ENCODE measurements around the gene SUSD5.
"Not testable (repeated sequence)": the region's sequence is repeated elsewhere in the genome, so short reads cannot be mapped to it uniquely, and the experiment has no call there.

Gene SUSD5

GRCh38 chr3:33187368-33187634 lies 31.3 kb downstream of the SUSD5 start:
- no peak for DNase-seq

- DNase-seq, result no peak
These were observed 31.9 kb downstream of the SUSD5 start for GRCh38 chr3:33186524-33187367.

- DNase-seq, result no peak
These were observed 33.7 kb downstream of the SUSD5 start for GRCh38 chr3:33184863-33185262.

DNA sequence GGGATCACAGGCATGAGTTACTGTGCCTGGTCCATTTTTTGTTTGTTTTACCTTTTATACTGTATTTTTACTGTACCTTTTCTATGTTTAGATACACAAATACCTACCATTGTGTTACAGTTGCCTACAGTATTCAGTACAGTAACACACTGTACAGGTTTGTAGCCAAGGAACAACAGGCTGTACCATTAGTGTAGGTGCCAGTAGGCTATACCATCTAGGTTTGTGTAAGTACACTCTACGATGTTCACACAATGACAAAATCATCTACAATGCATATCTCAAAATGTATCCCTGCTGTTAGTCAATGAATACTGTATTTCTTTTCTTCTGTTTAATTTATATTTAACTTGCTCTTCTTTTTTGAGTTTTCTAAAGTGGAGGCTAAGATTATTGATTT lies 37.0 kb downstream of the SUSD5 start:
- not testable (repeated sequence) for DNase-seq

DNA sequence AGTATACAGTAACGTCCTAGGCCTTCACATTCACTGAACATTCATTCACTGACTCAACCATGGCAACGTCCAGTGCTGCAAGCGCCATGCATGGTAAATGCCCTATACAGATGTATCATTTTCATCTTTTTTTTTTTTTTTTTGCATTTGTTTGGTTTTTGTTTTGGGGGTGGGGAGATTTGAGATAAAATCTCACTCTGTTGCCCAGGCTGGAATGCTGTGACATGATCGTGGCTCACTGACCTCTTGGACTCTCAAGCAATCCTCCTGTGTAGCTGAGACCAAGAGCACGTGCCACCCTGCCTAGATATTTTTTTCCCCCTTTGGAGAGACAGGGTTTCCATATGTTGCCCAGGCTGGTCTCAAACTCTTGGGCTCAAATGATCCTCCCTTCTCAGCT lies 37.4 kb downstream of the SUSD5 start:
- no peak for DNase-seq

DNA sequence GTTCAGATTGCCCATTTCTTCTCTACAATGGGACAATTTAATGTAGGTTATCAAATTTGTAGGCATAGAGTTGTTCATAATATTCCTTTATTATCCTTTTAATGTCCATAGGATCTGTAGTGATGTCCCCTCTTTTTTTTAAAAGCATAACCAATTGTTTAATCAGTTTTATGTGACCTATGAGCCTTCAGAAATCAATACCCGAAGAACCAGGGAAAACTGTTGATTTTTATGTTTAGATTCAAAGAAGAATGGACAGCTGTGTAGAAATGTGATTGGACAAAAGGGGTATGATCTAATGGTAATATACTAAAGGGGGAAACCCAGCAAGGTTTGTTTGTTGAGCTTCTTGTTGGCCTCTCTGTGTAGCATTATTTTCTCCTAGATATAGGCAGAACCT lies 39.5 kb downstream of the SUSD5 start:
- DNase-seq, result no peak

DNA sequence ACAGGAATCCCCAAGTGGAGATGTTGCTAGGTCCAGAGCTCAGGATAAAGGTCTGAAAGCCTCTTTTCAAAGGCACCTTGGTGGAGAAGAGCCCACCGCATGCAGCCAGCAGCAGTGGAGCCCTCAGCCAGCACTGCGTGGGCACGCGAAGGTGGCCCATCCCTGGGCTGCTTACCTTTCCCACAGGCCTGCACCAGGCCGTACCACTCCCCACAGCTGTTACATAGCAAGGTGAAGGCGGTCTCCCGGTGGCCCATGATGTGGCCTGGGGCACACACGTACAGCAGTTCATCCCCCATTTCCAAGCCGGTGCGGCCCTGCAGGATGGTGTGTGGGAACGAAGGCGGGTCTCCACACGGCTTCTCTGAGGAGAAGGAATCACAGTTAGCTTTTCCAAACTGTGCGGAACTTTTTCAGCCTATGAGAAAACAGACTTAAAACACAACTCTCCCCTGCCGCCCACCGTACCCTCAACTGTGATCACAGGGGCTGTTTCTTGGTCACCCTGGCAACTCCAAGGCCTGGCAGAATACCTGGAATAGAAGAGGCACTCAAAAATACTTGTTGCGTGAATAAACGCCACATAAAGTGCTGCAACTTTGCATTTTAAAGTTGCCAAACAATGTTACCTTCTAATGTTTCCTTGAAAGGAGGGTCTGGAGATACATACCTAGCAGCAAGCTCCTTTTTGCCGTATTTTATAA lies 43.7 kb downstream of the SUSD5 start:
- DNase-seq, result no peak

DNA sequence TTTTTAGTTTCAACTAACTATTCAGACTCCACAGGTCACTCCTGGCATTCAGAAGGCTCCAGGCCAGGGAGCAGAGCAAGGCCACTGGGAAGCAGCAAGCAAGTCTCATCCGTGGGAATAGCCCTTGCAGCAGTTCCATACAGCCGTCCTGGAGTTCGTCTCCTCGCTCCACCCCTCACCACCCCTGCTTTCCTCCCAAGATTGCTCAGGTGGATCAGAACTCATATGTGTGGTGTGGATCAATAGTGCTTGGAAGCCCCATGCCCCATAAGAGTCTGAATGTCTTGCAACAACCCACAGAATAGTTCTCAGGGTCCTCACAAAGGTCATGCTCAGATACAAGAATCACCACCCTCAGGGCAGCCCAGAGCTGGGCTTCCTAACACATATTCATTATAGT lies 44.5 kb downstream of the SUSD5 start:
- DNase-seq, result no peak

DNA sequence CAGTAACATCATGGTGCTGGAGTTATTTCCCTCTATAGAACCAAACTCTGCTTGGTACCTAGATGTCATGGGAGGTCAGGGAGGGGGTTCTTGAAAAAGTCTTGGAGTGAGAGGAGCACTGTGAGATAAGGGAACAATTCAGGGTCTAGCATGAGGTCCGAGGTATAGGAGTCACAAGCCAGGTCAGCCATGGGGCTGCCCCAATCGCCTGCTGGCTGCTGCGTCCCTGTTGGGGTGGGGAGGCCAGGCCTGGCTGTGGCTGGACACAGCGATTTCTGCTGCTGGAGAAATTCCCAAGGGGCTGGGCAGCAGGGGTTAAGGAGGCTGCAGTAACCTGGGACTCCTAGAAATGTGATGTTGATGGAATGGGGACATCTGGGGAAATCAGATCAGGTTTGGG lies 44.9 kb downstream of the SUSD5 start:
- DNase-seq, result no peak

DNA sequence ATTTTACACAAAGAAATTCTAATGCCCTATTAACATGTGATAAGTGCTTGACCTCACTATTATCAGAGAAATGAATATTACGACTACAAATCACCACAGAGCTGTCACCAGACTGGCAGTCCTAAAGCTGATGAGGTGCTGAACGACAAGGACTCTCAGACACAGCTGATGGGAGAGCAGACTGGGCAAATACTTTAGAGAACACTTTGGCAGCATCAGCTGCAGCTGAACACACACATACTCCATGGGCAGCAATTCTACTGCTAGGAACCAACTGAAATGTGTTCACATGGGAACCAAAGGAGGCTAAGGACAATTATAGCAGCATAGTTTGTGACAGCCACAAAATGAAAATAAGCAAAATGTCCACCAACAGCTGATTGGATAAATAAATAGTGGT lies 45.5 kb downstream of the SUSD5 start:
- peak; percentile 69 for DNase-seq

GRCh38 chr3:33171580-33171979 lies 47.0 kb downstream of the SUSD5 start:
- no peak for DNase-seq

GRCh38 chr3:33170531-33170930 lies 48.1 kb downstream of the SUSD5 start:
- no peak for DNase-seq

DNA sequence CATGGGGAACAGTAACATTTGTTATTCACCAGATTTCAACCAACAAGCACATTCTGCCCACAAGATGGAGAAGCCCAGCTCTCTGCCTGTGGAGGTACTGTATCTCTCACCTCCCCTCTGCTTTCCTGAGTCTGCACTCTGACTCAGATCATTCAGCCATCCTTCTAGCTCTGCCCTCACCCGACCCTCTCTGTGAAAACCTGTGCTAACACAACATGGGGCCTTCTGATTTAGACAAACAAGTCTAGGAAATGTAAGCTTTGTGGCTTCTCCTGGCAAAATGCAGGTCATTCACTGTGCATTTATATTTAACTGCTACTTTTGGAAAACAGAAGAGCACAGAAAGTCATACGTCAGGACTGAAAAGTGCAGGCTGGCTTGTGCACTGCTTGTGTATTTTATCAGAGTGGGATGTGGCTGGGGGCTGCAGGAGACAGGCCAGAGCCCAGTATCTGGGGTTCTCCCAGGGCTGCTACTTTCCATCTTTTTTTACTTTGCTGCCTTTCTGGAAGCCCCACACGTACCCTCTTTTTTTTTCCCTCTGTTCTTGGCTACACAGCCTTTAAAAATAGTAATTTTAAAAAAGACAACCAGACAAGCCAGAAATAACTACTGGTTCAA lies 50.8 kb downstream of the SUSD5 start:
- no peak for DNase-seq

- no peak for DNase-seq
These were observed 51.3 kb downstream of the SUSD5 start for GRCh38 chr3:33167284-33167683.

GRCh38 chr3:33166095-33166494 lies 52.5 kb downstream of the SUSD5 start:
- no peak for DNase-seq

- DNase-seq, result no peak
These were observed 53.2 kb downstream of the SUSD5 start for GRCh38 chr3:33165372-33165771.

- DNase-seq, result not testable (repeated sequence)
These were observed 56.0 kb downstream of the SUSD5 start for GRCh38 chr3:33162621-33163020.

GRCh38 chr3:33159981-33160380 lies 58.6 kb downstream of the SUSD5 start:
- no peak for DNase-seq

DNA sequence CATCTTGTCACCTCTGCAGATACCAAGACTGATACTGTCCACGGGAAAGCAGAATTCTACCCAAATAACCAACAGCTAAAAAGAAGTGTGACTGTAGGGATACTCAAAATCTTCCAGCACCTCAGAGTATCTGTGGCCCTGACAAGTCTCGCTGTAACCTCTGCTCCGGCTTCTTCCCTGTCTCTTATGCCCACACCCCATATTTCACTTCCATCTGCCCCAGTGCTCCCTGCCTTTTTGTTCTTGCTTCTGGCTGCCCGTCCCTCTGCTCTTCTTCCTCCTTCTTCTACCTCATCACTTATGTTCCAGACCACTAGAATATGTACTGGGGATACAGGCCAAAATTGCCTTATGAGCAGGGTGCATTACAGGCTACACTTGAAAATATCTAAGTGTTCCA lies 59.4 kb downstream of the SUSD5 start:
- no peak for DNase-seq

GRCh38 chr3:33155301-33155700 lies 63.3 kb downstream of the SUSD5 start:
- DNase-seq, result no peak

DNA sequence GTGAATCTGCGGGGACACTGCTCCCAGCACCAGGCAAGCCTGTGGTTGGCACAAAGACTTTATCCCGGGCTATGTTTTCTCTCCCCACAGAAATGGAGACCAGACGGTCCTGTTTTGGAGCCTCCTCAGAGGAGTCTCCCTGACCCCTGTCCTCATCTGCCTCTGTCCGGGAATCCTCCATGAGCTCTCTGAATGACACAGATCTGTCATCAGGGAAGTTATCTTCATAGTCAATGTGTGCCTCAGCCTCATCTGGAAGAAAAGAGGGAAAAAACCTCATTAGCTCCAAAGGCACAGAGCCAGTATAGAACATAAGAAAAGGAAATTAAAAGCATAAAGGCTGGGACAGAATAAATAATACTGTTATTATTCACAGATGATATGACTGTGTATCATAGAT lies 64.8 kb downstream of the SUSD5 start:
- no peak for DNase-seq

DNA sequence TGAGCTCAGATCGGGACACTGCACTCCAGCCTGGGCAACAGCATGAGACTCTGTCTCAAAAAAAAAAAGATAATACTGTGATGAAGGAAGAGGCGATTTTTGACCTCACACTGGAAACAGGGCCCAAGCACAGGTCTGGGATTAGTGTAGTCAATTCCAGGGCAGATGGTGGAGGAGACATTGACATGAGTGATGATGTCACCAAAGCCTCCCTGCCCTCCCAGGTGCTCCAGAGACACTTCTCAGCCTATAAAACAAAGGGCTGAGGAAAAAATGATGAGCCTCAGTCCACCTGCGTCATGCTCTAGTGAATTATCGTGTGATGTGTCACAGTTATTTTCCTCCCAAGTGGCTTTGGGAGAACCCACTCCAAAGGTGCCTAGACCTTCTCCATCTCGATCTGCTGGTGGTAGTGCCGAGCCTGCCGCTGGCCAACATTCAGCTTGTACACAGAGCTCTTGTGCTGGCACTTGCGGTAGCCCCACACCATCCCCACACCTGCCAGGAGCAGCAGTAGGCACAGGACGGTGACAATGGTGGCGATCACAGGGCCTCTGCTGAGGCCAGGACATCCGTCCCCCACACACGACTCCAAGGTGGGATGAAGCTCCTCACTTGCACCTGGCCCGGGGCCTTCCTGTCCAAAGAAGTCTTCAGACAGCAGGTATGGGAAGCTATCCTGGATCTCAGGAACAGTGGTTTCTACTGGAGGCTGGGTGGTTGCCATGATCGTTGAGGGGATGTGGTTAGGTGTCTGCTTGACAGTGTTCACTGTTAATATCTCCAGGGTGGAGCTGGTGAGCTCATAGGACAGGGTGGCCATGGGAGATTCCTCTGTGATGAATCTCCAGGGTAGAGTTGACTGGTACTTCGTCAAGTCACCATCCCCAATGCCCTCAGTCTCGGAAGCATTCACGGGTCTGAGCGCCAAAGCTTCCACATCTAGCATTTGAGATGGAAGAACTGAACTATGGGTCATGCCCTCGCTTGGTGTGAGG lies 65.9 kb downstream of the SUSD5 start:
- no peak for DNase-seq

- DNase-seq, result no peak
These were observed 69.3 kb downstream of the SUSD5 start for GRCh38 chr3:33149342-33149741.

Data from NCI-H1092 (cell line).